Upper lobe of left lung (tissue), 6 donors: Measurements from ENCODE around the gene ABLIM3. TPM values are rescaled to one million over a fixed set of nuclear protein-coding genes. Genes with fewer than 3 reads are reported as not detected.

Experiments used
- ATAC-seq, 2 donors: fragments of 200-7000 bp; cut with Tn5 transposase; one replicate each; pipeline ENCODE4 v1.9.1; 2022; ENCODE audit warnings: mild to moderate bottlenecking in 2 of 2, moderate library complexity in 2 of 2; ENCODE audit not compliant: low FRiP score in 2 of 2
- DNase-seq, 2 donors: peaks; one replicate each; pipeline ENCODE4 v3.0.0-alpha.2; 2019 to 2020
- H3K27ac ChIP-seq, 4 donors: fragments of 200-600 bp; sonication (generic); one replicate each; pipeline ENCODE4 v1.5.1; 2016 to 2019
- H3K27me3 ChIP-seq, 4 donors: fragments of 200-600 bp; sonication (generic); one replicate each; pipeline ENCODE4 v1.5.1; 2017 to 2019
- H3K36me3 ChIP-seq, 4 donors: fragments of 200-600 bp; sonication (generic); one replicate each; pipeline ENCODE4 v1.5.1; 2016 to 2019
- H3K4me1 ChIP-seq, 4 donors: fragments of 200-600 bp; sonication (generic); one replicate each; pipeline ENCODE4 v1.5.1; 2018 to 2019
- H3K4me3 ChIP-seq, 4 donors: fragments of 200-600 bp; sonication (generic); one replicate each; pipeline ENCODE4 v1.5.1; 2017 to 2019; ENCODE audit warnings: mild to moderate bottlenecking in 2 of 4, moderate library complexity in 1 of 4
- H3K9me3 ChIP-seq, 4 donors: fragments of 200-600 bp; sonication (generic); one replicate each; pipeline ENCODE4 v1.5.1; 2018 to 2019
- CTCF ChIP-seq, 6 experiments: fragments of 450-650 bp in 4 of 6; fragments of 200-600 bp in 2 of 6; sonication (generic) in 2 of 6; IDR thresholded peaks; one replicate each; pipeline ENCODE4 v1.5.1; 2016 to 2019; ENCODE audit warnings: antibody characterized with exemption in 6 of 6
- EP300 ChIP-seq, 4 donors: sonication (generic); formaldehyde crosslinking; IDR thresholded peaks; one replicate each; pipeline ENCODE4 v1.5.1; 2017; ENCODE audit warnings: antibody characterized with exemption in 4 of 4, control low read depth in 2 of 4
- POLR2A ChIP-seq, 4 donors: fragments of 450-650 bp; IDR thresholded peaks; one replicate each; pipeline ENCODE4 v1.5.1; 2016 to 2017; ENCODE audit warnings: antibody characterized with exemption in 4 of 4, mild to moderate bottlenecking in 2 of 4
- POLR2AphosphoS5 ChIP-seq, 2 donors: sonication (generic); formaldehyde crosslinking; IDR thresholded peaks; one replicate each; pipeline ENCODE4 v1.5.1; 2017; ENCODE audit warnings: antibody characterized with exemption in 2 of 2
- WGBS, 2 donors: methylation state at CpG; one replicate each; pipeline ENCODE4 v1.1.5; 2017 to 2018; 5-methylcytosine and 5-hydroxymethylcytosine counted together
- total RNA-seq, 6 donors: library from RNA; depleted of rRNA in 4 of 6; stranded (reverse); fragments of >200 nt in 4 of 6; gene quantifications; one replicate each; pipeline versions ENCODE4 v1.1.0 to v1.2.1, GENCODE V29; 2016 to 2021
- donor health status: DM: no; HTN: no; CAD: no; lungs with moderate emphysema.
- donor health status: DM: no; HTN: yes; CAD: no; lungs with severe emphysema.

Gene ABLIM3
- total RNA-seq, 6 donors from 2014 or later: 7.2 to 38.0 (median 21.0) TPM

- Histone ChIP-seq H3K9me3 (no peaks in the 10 kb centered on the region), H3K27me3 (no peaks in the 10 kb centered on the region), H3K36me3 (no peaks in the 10 kb centered on the region), H3K4me1 (peaks cover 0 to 10% (median 5%) of the 10 kb centered on the region in 4 donors), H3K27ac (no peak overlapping the region), H3K4me3 (no peak overlapping the region)
- TF ChIP-seq POLR2A (IDR thresholded peaks at IDR 0.05) (no peak), CTCF (IDR thresholded peaks at IDR 0.05) (no peak), POLR2AphosphoS5 (IDR thresholded peaks at IDR 0.05) (no peak), EP300 (IDR thresholded peaks at IDR 0.05) (no peak)
- DNase-seq (no peak), ATAC-seq (no peak)
- 82 to 92% methylated on average over 4 of the region's 4 CpGs for WGBS, 2 donors
These were observed 27.1 kb downstream of the ABLIM3 start for GRCh38 chr5:149168276-149168906.

GRCh38 chr5:149170299-149170698 is 29.0 kb downstream of the ABLIM3 start:
- no peak overlapping the region for H3K27ac ChIP-seq
- ATAC-seq (no peak), DNase-seq (no peak)
- no peak overlapping the region for H3K4me3 ChIP-seq
- TF ChIP-seq POLR2AphosphoS5 (IDR thresholded peaks at IDR 0.05) (no peak), POLR2A (IDR thresholded peaks at IDR 0.05) (no peak), EP300 (IDR thresholded peaks at IDR 0.05) (no peak), CTCF (IDR thresholded peaks at IDR 0.05) (no peak)
- H3K4me1 ChIP-seq: peaks cover 4 to 19% (median 12%) of the 10 kb centered on the region in 4 donors
- no peaks in the 10 kb centered on the region for H3K9me3 ChIP-seq
- no peaks in the 10 kb centered on the region for H3K36me3 ChIP-seq
- 70 to 71% methylated on average over 3 of the region's 3 CpGs for WGBS, 2 donors
- H3K27me3 ChIP-seq: no peaks in the 10 kb centered on the region

- 58 to 64% methylated on average over 4 of the region's 4 CpGs for WGBS, 2 donors
- Histone ChIP-seq H3K27me3 (no peaks in the 10 kb centered on the region), H3K4me3 (no peak overlapping the region), H3K9me3 (no peaks in the 10 kb centered on the region), H3K4me1 (peaks cover 4 to 25% (median 17%) of the 10 kb centered on the region in 4 donors), H3K27ac (no peak overlapping the region), H3K36me3 (no peaks in the 10 kb centered on the region)
- ATAC-seq (no peak), DNase-seq (no peak)
- TF ChIP-seq EP300 (IDR thresholded peaks at IDR 0.05): no peak
- TF ChIP-seq POLR2AphosphoS5 (IDR thresholded peaks at IDR 0.05): no peak
- TF ChIP-seq CTCF (IDR thresholded peaks at IDR 0.05): no peak
- TF ChIP-seq POLR2A (IDR thresholded peaks at IDR 0.05): no peak
These were observed 31.0 kb downstream of the ABLIM3 start for GRCh38 chr5:149172261-149172660.

- TF ChIP-seq POLR2A (IDR thresholded peaks at IDR 0.05) (no peak), CTCF (IDR thresholded peaks at IDR 0.05) (no peak), EP300 (IDR thresholded peaks at IDR 0.05) (no peak), POLR2AphosphoS5 (IDR thresholded peaks at IDR 0.05) (no peak)
- peaks cover 4 to 25% (median 17%) of the 10 kb centered on the region in 4 donors for H3K4me1 ChIP-seq
- no peaks in the 10 kb centered on the region for H3K9me3 ChIP-seq
- peak in 1 of 2 donors; percentile 4 for ATAC-seq
- H3K27ac ChIP-seq: peak overlapping the region in 2 of 4 donors; percentile 6 to 49
- WGBS, 2 donors: 81 to 86% methylated on average over 6 of the region's 6 CpGs
- no peak for DNase-seq
- no peaks in the 10 kb centered on the region for H3K36me3 ChIP-seq
- H3K27me3 ChIP-seq: no peaks in the 10 kb centered on the region
- H3K4me3 ChIP-seq: no peak overlapping the region
These were observed 31.6 kb downstream of the ABLIM3 start for GRCh38 chr5:149172709-149173505.
